Activated CD4-positive, alpha-beta T cell treated with anti-CD3 and anti-CD28 coated beads for 24 hours (primary cell): Measurements from ENCODE around the gene TNNT1.

ENCODE experiments used
- DNase-seq, 2 donors: peaks; one replicate each; pipeline ENCODE4 v3.0.0-alpha.2; 2020; ENCODE audit warnings: low read depth in 2 of 2

The TNNT1 gene

DNA sequence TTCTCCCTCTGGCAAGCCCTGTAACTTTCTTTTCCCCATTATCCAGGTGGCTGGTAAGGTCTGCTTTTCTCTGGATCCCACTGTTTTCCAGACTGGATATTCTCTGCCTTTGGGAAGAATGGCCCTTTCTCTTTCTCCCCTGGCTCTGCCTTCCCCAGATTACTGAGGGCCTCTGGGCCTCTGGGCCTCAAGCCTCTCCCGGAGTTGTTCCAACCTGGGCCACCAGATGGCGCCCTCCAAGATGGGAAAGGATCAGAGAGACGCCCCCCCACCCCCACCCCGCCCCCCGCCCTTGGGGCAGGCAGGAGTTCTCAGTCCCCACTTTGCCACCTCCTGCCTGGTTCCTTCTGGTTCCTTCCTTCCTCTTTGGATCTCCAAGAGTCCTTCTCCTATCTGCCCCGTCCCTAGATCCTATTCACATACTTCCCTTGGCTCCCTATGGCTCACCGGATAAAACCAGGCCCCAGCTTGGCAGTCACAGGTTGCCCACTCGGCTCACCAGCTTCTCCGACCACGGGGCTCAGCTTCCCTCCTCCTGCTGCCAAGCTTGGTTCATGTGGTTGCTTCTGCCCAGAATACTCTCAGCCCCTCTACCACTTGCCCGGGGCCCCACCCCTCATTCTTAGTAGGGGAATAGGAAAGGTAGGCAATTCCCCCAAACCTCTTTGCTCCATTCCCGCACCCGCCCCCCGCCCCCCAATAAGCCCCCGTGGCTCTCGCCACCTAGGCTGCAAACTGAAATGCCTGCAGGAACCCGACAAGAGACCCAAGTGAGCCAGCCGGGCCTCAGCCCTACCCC is 60.3 kb downstream of the TNNT1 start:
- DNase-seq, result peak; percentile 77 to 82

DNA sequence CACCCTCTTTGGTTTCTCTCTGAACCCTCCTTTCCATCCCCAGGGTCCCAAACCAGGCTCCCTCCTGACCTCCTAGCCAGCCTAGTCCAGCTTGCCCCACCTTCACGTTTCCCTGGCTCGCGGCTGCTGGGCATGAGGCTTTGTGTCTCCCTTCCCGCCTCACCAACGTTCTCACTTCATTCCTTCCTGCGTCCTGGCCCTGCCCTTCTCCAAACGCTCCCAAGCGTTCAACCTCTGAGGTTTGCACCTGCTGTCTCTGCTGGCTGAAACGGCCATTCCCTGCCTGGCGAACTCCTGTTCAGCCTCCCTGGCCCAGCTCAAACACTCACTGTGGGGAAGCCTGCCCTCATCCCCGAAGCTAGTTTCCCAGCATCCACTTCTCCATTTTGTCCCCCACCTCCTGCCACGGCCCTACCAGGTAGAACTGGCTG is 61.0 kb downstream of the TNNT1 start:
- DNase-seq, result no peak

GRCh38 chr19:55087542-55087901 is 61.5 kb downstream of the TNNT1 start:
- no peak for DNase-seq

DNA sequence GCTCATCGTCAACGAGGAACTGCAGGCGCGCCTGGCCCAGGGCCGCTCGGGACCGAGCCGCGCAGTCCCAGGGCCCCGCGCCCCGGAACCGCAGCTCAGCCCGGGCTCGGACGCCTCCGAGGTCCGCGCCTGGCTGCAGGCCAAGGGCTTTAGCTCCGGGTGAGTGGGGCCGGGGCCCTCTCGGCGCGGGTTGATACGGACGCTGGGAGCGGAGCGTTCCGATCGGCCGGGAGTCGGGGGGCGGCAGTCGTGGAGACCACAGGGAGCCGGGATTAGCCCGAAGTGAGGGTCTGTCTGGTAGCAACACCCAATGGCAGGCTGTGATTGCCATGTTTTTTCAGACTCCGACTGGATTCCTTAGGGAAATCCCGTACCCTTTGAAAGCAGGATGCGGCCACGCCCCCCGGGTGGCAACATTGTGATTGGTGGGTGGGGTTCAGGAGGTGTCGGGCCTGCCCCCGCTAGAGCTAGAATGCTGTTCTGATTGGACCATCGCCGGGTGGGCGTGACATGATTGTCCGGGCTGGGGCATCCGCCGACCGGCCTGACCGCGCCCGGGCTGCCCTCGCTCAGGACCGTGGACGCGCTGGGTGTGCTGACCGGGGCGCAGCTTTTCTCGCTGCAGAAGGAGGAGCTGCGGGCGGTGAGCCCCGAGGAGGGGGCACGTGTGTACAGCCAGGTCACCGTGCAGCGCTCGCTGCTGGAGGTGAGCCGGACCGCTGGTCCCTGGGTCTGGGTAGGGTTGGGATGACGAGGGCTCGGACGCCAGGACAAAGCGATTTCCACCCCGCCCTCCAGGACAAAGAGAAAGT is 62.1 kb downstream of the TNNT1 start:
- peak in 1 of 2 donors; percentile 42 for DNase-seq

- DNase-seq, result no peak
These were observed 62.9 kb downstream of the TNNT1 start for GRCh38 chr19:55085923-55086715.

GRCh38 chr19:55084416-55084815 is 64.6 kb downstream of the TNNT1 start:
- no peak for DNase-seq

- no peak for DNase-seq
These were observed 65.8 kb downstream of the TNNT1 start for GRCh38 chr19:55083004-55083850.
